Fibroblast of lung (primary cell): ENCODE results near the gene RET. TPM values are rescaled to one million over a fixed set of nuclear protein-coding genes. Genes with fewer than 3 reads are reported as not detected.

ENCODE experiments used
- DNase-seq, 2 donors: peaks; one replicate each; pipeline versions ENCODE4 v3.0.0 to v3.0.0-alpha.2; 2010; ENCODE audit warnings: low read depth in 2 of 2
- H2AFZ ChIP-seq: 2 replicates; pipeline ENCODE4 v1.5.1; 2012; ENCODE audit warnings: low read length, control low read depth, inconsistent platforms
- H3K27ac ChIP-seq: 2 replicates; pipeline ENCODE4 v1.5.1; 2011; ENCODE audit warnings: low read length, control low read depth; ENCODE audit not compliant: insufficient read depth
- H3K27me3 ChIP-seq: 2 replicates; pipeline ENCODE4 v1.5.1; 2011; ENCODE audit warnings: mild to moderate bottlenecking, low read length; ENCODE audit not compliant: control insufficient read depth, insufficient read depth
- H3K36me3 ChIP-seq: 2 replicates; pipeline ENCODE4 v1.5.1; 2011; ENCODE audit warnings: low read length; ENCODE audit not compliant: control insufficient read depth, insufficient read depth
- H3K4me1 ChIP-seq: 2 replicates; pipeline ENCODE4 v1.5.1; 2011; ENCODE audit warnings: low read length; ENCODE audit not compliant: control insufficient read depth, insufficient read depth; ENCODE audit errors: extremely low read depth
- H3K4me2 ChIP-seq: 2 replicates; pipeline ENCODE4 v1.5.1; 2011; ENCODE audit warnings: low read length, control low read depth; ENCODE audit not compliant: insufficient read depth; ENCODE audit errors: extremely low read depth
- H3K4me3 ChIP-seq, 4 experiments: fragments of 200-600 bp in 1 of 4; sonication (generic) in 1 of 4; replicated peaks in 1 of 4; 2 replicates each; pipeline ENCODE4 v1.5.1; 2011 to 2016; ENCODE audit warnings: low read length in 4 of 4, low read depth in 3 of 4, mild to moderate bottlenecking in 3 of 4, control low read depth in 2 of 4, inconsistent platforms in 1 of 4, mixed read lengths in 1 of 4; ENCODE audit not compliant: insufficient read depth in 1 of 4; ENCODE audit errors: control extremely low read depth in 1 of 4
- H3K79me2 ChIP-seq: 2 replicates; pipeline ENCODE4 v1.5.1; 2012; ENCODE audit warnings: mild to moderate bottlenecking, low read length, inconsistent platforms; ENCODE audit not compliant: control insufficient read depth, insufficient read depth
- H3K9ac ChIP-seq: 2 replicates; pipeline ENCODE4 v1.5.1; 2011; ENCODE audit warnings: mild to moderate bottlenecking, low read length, control low read depth; ENCODE audit not compliant: insufficient read depth
- H3K9me3 ChIP-seq: 2 replicates; pipeline ENCODE4 v1.5.1; 2012; ENCODE audit warnings: low read depth, low read length; ENCODE audit not compliant: control insufficient read depth, insufficient read depth
- H4K20me1 ChIP-seq: 2 replicates; pipeline ENCODE4 v1.5.1; 2011; ENCODE audit warnings: low read length; ENCODE audit not compliant: control insufficient read depth, insufficient read depth; ENCODE audit errors: extremely low read depth
- EZH2 ChIP-seq: IDR thresholded peaks from 2 replicates; pipeline ENCODE4 v1.5.1; 2012; ENCODE audit warnings: low read length, control low read depth, mild to moderate bottlenecking; ENCODE audit errors: missing control alignments
- polyA plus RNA-seq, 2 donors: library from polyadenylated mRNA; depleted of rRNA in 1 of 2; stranded (reverse) in 1 of 2; unstranded in 1 of 2; fragments of >200 nt; gene quantifications; 2 replicates each; pipeline ENCODE4 v1.2.1, GENCODE V29; 2011 to 2012; ENCODE audit warnings: missing spikeins in 1 of 2
- total RNA-seq: library from RNA; depleted of rRNA; stranded (reverse); fragments of >200 nt; gene quantifications from 2 replicates; pipeline ENCODE4 v1.2.1, GENCODE V29; 2014
- TF ChIP-seq, protein P1 (sequence below), 2 donors: IDR thresholded peaks in 1 of 2; conservative IDR thresholded peaks in 1 of 2; 1 replicate in 1 of 2; 2 replicates in 1 of 2; pipeline ENCODE4 v1.5.1; 2011 to 2012; ENCODE audit warnings: low read length in 2 of 2, control low read depth in 1 of 2, inconsistent platforms in 1 of 2, low read depth in 1 of 2, mild to moderate bottlenecking in 1 of 2

Gene RET
- total and polyA plus RNA-seq, 2 donors (not counting 1 experiment from before 2014, with no cell fraction given) = 0.08 to 0.83 TPM

DNA sequence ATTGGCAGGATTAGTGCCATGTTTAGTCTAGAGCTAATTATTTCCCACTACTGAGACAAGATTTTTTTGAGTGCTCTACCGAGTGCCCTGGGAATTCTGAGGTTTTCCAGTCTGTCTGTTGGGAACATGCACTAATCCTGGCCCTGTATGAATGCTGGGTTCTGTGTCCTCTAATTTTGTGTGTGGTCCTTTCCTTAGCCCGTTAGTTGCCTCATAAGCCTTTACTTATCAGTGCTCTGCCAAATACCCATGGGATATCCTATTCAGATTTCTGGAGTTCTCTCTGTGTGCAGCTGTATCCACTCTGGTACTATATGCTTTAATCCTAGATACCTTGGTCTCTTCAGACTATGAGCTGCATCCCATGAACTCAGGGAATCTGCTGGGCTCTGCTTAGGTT, 74.5 kb downstream of the RET start:
- H4K20me1 ChIP-seq = no peaks in the 10 kb centered on the region
- no peak for DNase-seq
- no peaks in the 10 kb centered on the region for H3K9me3 ChIP-seq
- no peak overlapping the region for H3K9ac ChIP-seq
- H3K27me3 ChIP-seq = no peaks in the 10 kb centered on the region
- H3K4me3 ChIP-seq = peak overlapping the region in 1 of 4 experiments; percentile 20
- H3K4me1 ChIP-seq = no peaks in the 10 kb centered on the region
- H3K4me2 ChIP-seq = peak overlapping the region; percentile 66
- no peak overlapping the region for H2AFZ ChIP-seq
- H3K79me2 ChIP-seq = peaks cover 91% of the 10 kb centered on the region
- no peaks in the 10 kb centered on the region for H3K36me3 ChIP-seq
- H3K27ac ChIP-seq = peak overlapping the region; percentile 46
- TF ChIP-seq, protein P1, sequence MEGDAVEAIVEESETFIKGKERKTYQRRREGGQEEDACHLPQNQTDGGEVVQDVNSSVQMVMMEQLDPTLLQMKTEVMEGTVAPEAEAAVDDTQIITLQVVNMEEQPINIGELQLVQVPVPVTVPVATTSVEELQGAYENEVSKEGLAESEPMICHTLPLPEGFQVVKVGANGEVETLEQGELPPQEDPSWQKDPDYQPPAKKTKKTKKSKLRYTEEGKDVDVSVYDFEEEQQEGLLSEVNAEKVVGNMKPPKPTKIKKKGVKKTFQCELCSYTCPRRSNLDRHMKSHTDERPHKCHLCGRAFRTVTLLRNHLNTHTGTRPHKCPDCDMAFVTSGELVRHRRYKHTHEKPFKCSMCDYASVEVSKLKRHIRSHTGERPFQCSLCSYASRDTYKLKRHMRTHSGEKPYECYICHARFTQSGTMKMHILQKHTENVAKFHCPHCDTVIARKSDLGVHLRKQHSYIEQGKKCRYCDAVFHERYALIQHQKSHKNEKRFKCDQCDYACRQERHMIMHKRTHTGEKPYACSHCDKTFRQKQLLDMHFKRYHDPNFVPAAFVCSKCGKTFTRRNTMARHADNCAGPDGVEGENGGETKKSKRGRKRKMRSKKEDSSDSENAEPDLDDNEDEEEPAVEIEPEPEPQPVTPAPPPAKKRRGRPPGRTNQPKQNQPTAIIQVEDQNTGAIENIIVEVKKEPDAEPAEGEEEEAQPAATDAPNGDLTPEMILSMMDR (conservative IDR thresholded peaks at IDR 0.05 in 1 of 2, IDR thresholded peaks at IDR 0.05 in 1 of 2; ENCODE audit: low read depth in 1 of 2, low read length in 2 of 2) = no peak
- TF ChIP-seq EZH2 = no peak

DNA sequence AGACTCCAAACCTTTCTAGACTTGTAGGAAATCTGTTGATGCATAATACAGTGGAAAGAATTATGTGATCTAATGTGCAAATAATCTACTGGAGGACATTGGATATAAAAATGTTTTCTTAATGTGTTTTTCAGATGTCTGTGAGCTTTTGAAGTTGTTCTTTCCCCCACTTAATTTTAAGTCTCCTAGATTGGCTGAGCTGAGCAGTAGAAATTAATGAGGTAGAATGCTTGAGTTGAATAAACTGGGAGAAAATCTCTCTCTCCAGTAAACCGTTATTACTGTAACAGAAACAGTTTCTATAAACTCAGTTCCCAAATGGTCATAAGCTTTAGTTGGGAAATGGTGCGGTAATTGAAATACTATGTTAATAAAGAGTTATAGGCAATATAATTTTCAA, 77.0 kb downstream of the RET start:
- no peaks in the 10 kb centered on the region for H3K27me3 ChIP-seq
- H3K9me3 ChIP-seq = no peaks in the 10 kb centered on the region
- no peak overlapping the region for H3K9ac ChIP-seq
- peak overlapping the region; percentile 42 for H3K4me2 ChIP-seq
- no peak overlapping the region for H3K4me3 ChIP-seq
- H3K27ac ChIP-seq = no peak overlapping the region
- H3K36me3 ChIP-seq = no peaks in the 10 kb centered on the region
- H4K20me1 ChIP-seq = no peaks in the 10 kb centered on the region
- no peak overlapping the region for H2AFZ ChIP-seq
- TF ChIP-seq, protein P1 (conservative IDR thresholded peaks at IDR 0.05 in 1 of 2, IDR thresholded peaks at IDR 0.05 in 1 of 2; ENCODE audit: low read depth in 1 of 2, low read length in 2 of 2) = no peak
- no peak for TF ChIP-seq EZH2
- peak in 1 of 2 donors; percentile 25 for DNase-seq
- H3K4me1 ChIP-seq = no peaks in the 10 kb centered on the region
- peaks cover 87% of the 10 kb centered on the region for H3K79me2 ChIP-seq

DNA sequence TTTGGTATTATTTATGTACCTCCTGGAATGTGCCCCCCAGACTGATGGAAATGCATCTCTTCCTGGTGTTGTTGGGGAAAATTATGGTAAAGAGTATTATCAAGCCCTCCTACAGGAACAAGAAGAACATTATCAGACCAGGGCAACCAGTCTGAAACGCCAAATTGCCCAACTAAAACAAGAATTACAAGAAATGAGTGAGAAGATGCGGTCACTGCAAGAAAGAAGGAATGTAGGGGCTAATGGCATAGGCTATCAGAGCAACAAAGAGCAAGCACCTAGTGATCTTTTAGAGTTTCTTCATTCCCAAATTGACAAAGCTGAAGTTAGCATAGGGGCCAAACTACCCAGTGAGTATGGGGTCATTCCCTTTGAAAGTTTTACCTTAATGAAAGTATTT, 78.4 kb downstream of the RET start:
- no peaks in the 10 kb centered on the region for H3K27me3 ChIP-seq
- no peak for TF ChIP-seq EZH2
- TF ChIP-seq, protein P1 (conservative IDR thresholded peaks at IDR 0.05 in 1 of 2, IDR thresholded peaks at IDR 0.05 in 1 of 2; ENCODE audit: low read depth in 1 of 2, low read length in 2 of 2) = no peak
- H3K9me3 ChIP-seq = no peaks in the 10 kb centered on the region
- H3K4me3 ChIP-seq = no peak overlapping the region
- H4K20me1 ChIP-seq = no peaks in the 10 kb centered on the region
- H3K9ac ChIP-seq = no peak overlapping the region
- no peak overlapping the region for H2AFZ ChIP-seq
- no peaks in the 10 kb centered on the region for H3K36me3 ChIP-seq
- DNase-seq = no peak
- peaks cover under 1% of the 10 kb centered on the region for H3K4me1 ChIP-seq
- peaks cover 74% of the 10 kb centered on the region for H3K79me2 ChIP-seq
- H3K4me2 ChIP-seq = no peak overlapping the region
- no peak overlapping the region for H3K27ac ChIP-seq
